ENCODE measurements around the gene CD74. TPM values are rescaled to one million over a fixed set of nuclear protein-coding genes. Genes with fewer than 3 reads are reported as not detected.

The CD74 gene
- polyA plus RNA-seq, 4 donors = 226 to 343 (median 316) TPM

DNA sequence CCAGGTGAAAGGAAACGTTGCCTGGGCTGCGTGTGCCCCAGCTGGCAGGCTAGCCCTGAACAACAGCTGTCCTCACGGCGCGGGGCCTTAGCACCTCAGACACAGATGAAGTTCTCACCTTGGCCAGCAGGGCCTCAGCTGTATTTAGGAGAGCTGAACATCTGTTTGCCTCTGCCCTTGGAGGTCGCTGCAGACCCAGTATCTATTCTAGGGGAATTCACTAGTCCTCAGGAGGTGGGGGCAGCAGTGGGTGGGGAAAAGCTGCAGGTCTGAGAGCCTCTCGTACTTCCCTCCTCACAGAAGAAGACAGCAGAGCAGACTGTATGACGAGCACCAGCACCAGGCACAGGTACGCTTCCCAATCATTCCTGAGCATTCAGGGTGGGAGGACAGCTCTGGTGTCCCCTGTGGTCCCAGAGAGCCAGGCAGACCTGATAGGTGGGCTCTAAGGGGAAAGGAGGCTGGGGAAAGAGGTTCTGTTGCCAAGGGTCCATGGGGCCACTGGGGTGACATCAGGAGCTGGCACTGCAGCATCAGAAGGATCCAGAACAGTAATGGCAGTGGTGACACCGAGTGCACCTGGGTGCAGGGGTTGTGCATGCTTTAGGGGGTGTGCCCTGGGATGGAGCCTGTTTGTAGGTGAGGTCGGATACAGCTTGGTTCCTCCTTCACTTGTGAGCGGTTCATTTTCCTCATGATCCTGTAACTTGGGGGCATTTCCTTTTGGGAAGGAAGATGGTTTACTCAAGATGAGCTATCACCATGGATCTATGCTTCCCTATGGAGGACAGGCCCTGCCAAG is 13.8 kb downstream of the CD74 start:
- DNase-seq (ENCODE audit: low read depth in 4 of 4, low spot score in 2 of 4) = no peak

GRCh38 chr5:150397782-150398721 is 14.7 kb downstream of the CD74 start:
- DNase-seq (ENCODE audit: low read depth in 4 of 4, low spot score in 2 of 4) = no peak

- no peak for DNase-seq (ENCODE audit: low read depth in 4 of 4, low spot score in 2 of 4)
These were observed 15.4 kb downstream of the CD74 start for GRCh38 chr5:150397146-150397781.

GRCh38 chr5:150396267-150396666 is 16.4 kb downstream of the CD74 start:
- no peak for DNase-seq (ENCODE audit: low read depth in 4 of 4, low spot score in 2 of 4)

- no peak for DNase-seq (ENCODE audit: low read depth in 4 of 4, low spot score in 2 of 4)
These were observed 17.1 kb downstream of the CD74 start for GRCh38 chr5:150395688-150395975.

- DNase-seq (ENCODE audit: low read depth in 4 of 4, low spot score in 2 of 4) = no peak
These were observed 17.6 kb downstream of the CD74 start for GRCh38 chr5:150394912-150395687.

- no peak for DNase-seq (ENCODE audit: low read depth in 4 of 4, low spot score in 2 of 4)
These were observed 18.6 kb downstream of the CD74 start for GRCh38 chr5:150394131-150394530.

- DNase-seq (ENCODE audit: low read depth in 4 of 4, low spot score in 2 of 4) = no peak
These were observed 19.5 kb downstream of the CD74 start for GRCh38 chr5:150393096-150393645.

DNA sequence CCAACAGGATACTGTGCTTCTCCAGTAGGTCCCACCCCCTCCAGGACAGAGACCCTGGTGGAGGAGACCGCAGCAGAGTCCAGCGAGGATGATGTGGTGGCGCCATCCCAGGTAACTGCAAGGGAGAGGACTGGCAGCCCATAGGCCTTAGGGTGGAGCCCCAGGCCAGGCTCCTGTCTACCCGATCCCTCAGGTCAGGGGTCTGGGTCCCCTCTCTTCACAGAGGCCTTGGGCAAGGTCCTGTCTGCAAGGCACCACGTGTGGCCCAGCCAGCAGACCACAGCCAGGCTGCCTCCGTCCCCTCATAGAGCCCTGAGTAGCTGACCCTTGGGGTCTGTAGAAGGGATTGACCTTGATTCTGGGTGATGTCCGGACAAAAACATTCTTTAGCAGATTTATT is 20.0 kb downstream of the CD74 start:
- no peak for DNase-seq (ENCODE audit: low read depth in 4 of 4, low spot score in 2 of 4)

DNA sequence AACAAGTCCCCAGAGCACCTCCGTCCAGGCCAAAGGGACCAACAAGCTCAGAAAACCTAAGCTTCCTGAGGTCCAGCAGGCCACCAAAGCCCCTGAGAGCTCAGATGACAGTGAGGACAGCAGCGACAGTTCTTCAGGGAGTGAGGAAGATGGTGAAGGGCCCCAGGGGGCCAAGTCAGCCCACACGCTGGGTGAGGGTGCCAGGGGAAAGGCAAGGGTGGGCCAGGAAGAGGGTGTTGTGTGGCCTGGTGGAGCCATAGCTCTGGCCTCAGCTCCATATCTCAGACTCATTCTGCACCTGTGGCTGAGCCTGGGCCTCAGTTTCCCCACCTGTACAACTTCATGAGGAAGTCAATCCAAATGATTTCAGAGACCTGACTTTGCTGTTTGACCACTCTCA is 20.7 kb downstream of the CD74 start:
- no peak for DNase-seq (ENCODE audit: low read depth in 4 of 4, low spot score in 2 of 4)

- DNase-seq (ENCODE audit: low read depth in 4 of 4, low spot score in 2 of 4) = no peak
These were observed 21.5 kb downstream of the CD74 start for GRCh38 chr5:150391064-150391834.

- no peak for DNase-seq (ENCODE audit: low read depth in 4 of 4, low spot score in 2 of 4)
These were observed 23.0 kb downstream of the CD74 start for GRCh38 chr5:150389531-150390266.

DNA sequence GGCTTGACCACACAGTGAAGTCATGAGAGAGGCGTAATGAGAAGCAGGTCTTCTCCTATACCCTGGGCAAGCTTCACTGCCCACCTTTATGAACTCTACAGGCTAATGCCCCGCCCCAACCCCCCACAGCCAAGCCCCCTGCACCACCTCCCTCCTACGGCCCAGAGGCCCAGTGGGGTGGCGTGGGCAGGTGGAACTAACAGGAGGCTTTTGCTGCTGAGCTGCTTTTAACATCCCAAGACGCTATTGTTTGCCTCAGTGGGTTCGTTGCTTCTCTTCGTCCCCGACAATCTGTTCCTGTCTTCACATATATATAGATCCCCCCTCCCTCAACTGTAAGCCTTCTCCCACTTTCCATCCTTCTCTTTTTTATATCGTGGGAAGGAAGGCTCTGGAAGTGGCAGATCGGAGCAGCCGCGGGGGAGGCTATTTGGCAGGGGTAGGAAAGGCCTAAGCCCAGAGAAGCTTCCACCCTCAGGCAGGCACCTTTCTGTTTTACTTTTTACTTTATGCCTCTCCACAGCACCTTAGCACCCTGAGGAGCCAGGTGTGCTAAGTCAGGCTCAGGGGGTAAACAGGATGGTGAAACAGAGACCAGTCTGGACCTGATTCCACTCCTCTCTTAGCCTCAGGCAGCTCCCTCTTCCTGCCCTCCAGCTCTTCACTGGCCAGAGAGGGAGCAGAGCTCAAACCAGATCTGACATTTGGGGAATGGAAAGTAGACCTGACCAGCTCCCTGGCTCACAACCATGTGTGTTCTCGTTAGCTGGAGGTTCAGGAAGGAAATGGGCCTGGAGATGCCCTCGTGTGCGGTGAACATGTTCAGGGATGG is 26.5 kb downstream of the CD74 start:
- DNase-seq (ENCODE audit: low read depth in 4 of 4, low spot score in 2 of 4) = no peak

GRCh38 chr5:150384701-150385100 is 28.0 kb downstream of the CD74 start:
- no peak for DNase-seq (ENCODE audit: low read depth in 4 of 4, low spot score in 2 of 4)

DNA sequence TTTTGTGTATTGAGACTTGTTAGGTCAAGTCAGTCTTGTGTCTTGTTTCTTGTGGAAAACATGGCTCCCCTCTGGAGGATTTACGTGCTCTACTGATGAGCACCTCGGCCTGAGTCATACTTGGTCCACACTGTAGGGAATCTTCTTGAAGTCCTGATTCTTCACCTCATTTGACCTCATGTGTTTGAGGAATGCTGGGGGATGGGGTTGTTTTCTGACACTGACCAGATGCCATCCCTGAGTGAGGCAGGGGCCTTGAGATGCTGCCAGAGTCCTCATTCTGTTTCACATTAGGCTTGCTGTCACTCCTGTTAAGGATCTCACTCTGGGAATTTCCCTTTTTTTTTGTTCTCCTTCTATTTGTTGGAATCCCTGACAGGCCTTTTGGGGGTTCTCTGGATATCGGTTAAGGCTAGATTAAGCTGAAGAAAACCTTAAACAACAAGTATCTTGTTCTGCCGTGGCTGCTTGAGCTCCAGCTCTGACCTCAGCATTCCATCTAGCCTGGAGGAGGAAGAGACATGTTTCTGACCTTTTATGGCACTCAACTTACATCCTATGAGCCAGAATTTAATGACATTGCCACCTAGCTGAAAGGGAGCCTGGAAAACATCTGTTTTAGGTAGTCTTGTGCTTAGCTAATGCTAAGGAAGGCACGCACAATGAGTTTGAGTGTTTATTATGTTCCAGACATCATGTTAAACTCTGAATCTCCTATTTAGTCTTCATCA is 34.6 kb downstream of the CD74 start:
- no peak for DNase-seq (ENCODE audit: low read depth in 4 of 4, low spot score in 2 of 4)

- DNase-seq (ENCODE audit: low read depth in 4 of 4, low spot score in 2 of 4) = no peak
These were observed 35.6 kb downstream of the CD74 start for GRCh38 chr5:150376799-150377771.
